ENCODE measurements around the gene TDRKH.
"Not testable (repeated sequence)": the region's sequence is repeated elsewhere in the genome, so short reads cannot be mapped to it uniquely, and the experiment has no call there.

The TDRKH gene

GRCh38 chr1:151802372-151802771 lies 12.1 kb upstream of the TDRKH start:
- DNase-seq (ENCODE audit: low read depth in 2 of 2): no peak

DNA sequence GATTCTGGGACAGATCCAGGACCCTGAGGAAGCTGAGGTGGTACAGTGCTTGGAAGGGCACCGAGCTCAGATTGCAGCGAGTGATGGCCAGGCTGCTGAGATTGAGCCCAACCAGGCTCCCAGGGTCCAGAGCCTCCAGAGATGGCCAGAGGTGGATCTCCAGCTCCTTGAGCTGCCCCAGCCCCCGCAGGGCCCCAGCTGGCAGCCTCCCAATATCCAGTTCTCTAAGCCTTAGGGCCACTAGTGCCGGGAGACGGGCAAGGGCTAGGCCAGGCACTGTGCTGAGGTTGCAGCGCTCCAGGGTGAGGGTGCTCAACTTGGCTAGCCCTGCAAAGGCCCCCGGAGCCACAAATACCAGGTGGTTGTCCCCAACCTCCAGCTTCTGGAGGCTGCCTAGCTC lies 11.5 kb upstream of the TDRKH start:
- no peak for DNase-seq (ENCODE audit: low read depth in 2 of 2)

GRCh38 chr1:151801310-151801820 lies 11.1 kb upstream of the TDRKH start:
- no peak for DNase-seq (ENCODE audit: low read depth in 2 of 2)

- no peak for DNase-seq (ENCODE audit: low read depth in 2 of 2)
Observed at GRCh38 chr1:151800830-151801229, 10.5 kb upstream of the TDRKH start.

DNA sequence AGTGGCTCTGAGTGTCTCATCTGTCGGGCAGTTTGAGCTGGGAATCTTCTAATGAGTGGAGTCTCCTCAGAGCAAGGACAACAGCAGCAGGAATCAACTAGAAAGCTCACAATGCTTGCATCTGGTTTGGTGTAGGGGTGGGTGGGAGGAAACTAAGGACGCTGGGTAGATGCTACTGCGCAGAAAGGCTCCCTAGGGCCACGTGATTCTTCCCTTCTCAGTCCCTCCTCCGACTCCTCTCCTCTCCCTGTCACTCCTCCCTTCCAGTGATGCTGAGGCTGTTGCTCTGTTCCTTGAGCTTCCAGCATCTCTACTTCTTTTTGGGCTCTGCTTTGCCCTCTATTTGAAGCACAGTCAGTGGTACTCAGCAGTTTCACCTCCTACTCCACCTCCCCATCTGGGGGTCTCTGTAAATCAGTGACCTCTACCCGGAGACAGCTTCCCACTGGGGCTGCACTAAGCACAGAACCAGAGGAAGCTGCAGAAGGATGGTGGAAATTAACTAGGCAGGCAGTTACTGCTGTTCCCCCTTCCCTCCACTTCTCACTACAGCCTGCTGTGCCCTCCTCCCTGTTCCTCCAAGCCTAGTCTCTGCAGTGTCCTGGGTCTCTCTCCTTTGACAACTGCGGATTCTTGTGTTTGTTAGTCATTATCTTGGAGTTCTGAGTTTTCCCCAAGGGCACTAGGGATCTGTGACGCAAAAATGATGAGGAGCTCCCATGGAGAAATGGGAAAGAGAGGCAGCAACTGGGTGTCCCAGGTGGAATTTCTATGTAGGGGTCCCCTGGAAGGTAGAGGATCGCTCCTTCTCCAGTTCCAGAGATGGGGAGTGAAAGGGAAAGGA lies 9.1 kb upstream of the TDRKH start:
- DNase-seq (ENCODE audit: low read depth in 2 of 2): no peak

DNA sequence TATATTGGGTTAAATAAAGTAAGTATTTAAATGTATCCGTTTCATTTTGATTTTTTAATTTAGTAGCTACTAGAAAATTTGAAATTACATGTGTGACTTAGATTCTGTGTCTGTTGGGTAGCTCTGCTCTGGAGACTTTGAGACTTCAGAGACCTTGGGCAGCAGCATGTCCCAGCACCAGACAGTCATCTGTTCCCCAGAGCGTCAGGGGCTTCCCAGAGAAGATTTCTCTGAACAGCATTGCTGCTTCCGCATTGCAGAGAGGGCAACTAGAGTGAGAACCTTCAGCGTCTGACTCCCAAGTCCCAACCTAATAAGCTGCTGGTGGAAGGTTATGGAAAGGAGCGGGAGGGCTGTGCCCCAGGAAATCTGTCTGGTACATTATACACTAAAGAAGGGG lies 8.3 kb upstream of the TDRKH start:
- DNase-seq (ENCODE audit: low read depth in 2 of 2): no peak

- DNase-seq (ENCODE audit: low read depth in 2 of 2): no peak
Observed at GRCh38 chr1:151790940-151791651, 796 bp upstream of the TDRKH start.

- DNase-seq (ENCODE audit: low read depth in 2 of 2): no peak
Observed at GRCh38 chr1:151787689-151788088, 2.6 kb downstream of the TDRKH start.

DNA sequence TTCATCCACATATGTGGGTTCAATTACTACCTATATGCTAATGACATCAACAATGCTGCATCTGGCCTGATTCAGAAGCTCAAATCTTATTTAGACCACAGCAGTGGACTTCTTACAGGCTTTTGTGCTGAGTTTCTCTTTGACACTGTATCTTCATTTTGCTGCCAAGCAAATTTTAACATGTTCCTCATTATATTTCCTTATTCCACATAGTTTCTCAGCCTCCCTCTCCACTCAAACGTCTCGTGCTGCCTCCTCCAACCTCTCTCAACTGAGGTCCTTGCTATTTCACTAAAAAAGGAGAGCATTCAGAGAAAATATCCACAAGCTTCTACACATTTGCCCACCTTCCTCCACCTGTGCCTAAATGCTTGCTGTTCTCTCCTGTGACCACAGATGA lies 6.5 kb downstream of the TDRKH start:
- DNase-seq (ENCODE audit: low read depth in 2 of 2): no peak

DNA sequence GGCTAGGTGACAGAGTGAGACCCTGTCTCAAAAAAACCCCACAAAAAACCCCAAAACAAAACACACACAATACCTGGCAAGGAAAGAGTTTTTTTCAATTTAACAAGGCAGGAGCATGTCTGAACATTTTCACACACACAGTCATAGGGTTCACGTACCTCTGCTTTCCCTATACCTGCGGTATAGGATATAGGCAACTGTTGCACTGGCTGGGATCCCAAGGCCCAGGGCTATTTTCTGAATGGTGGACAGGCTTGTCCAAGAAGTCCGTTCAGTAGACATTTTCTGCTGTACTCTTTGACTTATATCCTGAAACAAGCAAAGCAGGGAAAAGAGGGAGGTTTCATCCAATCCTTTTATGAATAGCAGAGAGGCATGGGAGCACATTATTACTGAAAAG lies 7.6 kb downstream of the TDRKH start:
- no peak for DNase-seq (ENCODE audit: low read depth in 2 of 2)

DNA sequence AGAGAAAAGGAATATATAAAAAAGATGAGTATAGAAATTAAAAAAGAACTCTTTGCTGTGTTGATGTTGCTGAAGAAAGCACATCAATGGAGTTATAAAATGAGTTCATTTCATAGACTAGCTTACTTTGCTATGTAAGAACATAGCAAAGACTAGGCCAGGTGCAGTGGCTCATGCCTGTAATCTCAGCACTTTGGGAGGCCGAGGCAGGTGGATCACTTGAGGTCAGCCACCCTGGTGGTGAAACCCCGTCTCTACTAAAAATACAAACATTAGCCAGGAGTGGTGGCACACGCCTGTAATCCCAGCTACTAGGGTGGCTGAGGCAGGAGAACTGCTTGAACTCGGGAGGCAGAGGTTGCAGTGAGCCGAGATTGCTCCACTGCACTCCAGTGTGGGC lies 8.3 kb downstream of the TDRKH start:
- not testable (repeated sequence) for DNase-seq (ENCODE audit: low read depth in 2 of 2)

- not testable (repeated sequence) for DNase-seq (ENCODE audit: low read depth in 2 of 2)
Observed at GRCh38 chr1:151780736-151781135, 9.6 kb downstream of the TDRKH start.

DNA sequence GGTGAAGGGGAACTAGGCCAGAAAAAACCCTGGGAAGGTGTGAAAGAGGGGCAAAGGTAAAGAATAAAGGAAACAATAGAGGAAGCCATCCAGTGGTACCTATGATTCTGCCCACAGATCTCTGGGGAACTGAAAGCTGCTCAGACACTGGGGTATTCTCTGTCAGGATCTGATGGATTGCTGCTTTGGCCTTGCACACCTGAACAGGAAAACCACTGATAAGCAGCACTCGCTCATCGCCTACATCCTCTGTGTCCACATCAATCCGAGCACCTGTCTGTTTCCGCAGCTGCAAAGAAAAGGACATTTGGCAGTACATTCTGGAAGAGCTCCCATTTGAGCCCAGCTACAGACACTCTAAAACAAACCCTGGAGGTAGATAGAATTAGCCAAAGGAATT lies 10.4 kb downstream of the TDRKH start:
- no peak for DNase-seq (ENCODE audit: low read depth in 2 of 2)

DNA sequence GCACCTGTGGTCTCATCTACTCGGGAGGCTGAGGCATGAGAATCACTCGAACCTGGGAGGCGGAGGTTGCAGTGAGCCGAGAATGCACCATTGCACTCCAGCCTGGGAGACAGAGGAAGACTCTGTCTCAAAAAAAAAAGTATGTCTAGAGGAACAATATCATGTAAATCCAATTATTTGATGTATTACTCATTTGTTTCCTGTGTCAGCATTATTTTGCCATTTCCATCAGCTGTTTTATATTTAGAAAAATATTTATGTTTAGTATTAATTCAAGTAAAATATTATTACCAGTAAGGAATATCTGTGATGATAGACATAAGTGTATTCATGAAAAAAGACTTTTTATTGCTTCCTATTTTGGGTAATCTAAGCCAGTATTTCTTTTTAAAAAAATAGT lies 13.0 kb downstream of the TDRKH start:
- no peak for DNase-seq (ENCODE audit: low read depth in 2 of 2)

GRCh38 chr1:151776665-151777062 lies 13.6 kb downstream of the TDRKH start:
- DNase-seq (ENCODE audit: low read depth in 2 of 2): no peak

DNA sequence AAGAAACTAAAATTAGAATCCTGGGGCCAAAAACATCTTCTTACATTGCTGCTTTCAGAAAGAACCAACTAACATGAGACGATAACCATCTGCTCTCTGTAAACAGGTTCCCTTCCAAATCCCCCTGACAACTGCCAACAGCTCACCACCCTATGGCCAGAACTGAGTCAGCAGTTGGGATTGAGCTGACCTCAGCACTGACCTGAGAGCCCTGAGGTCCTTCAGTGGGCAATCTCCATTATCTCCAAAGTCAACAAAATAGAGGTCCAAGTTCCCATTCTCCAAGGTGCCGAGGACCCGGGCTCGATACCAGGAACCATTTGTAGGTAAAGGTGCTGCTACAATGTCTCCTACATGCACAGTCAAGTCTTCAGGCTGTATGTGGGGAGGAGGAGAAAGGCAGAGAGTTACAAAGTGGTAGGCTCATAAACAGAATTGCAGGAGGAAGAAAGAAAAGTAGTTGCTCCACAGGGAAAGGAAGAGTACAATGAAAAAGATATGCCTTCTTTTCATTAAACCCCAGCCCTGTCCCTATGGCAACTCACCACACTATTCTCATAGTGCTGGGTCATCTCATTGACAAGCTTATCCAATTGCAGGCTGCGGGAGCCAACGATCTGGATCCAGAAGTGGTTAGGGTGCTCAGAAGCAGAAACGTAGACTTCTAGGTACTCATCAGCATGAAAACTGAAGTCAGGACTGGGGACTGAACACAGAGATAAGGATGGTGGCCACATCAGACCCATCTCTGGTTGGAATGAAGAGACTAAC lies 14.2 kb downstream of the TDRKH start:
- no peak for DNase-seq (ENCODE audit: low read depth in 2 of 2)

DNA sequence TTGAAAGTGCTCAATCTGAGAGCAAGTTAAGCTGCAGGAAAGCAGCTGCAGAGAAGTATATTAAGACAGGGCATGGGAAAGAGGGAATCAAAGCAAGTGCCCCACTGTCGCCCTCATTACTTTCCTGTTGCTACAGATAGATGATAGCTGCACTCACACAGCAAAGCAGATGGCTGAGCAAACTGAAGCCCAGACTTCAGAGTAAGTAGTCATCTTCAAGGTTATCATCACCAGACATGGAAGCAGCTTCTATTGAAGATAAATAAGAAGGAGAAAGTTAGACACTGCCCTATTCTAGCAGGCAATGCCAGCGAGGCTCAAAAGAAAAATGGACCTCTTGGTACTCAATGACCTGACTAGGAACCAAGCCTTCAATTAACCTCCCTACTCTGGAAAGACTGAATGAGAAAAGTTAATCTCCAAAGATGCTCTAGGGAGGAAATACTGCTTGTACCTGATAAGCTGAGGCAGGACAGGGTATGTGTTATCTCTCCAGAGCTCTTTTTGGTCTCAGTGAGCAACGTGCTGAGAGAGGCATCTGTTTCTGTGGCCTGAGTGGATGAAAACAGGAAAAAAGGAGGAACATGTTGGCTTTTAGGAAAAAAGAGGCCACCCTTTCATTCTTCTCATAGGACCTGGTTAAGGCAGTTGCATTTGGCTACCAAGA lies 15.9 kb downstream of the TDRKH start:
- DNase-seq (ENCODE audit: low read depth in 2 of 2): no peak

GRCh38 chr1:151773702-151774101 lies 16.6 kb downstream of the TDRKH start:
- DNase-seq (ENCODE audit: low read depth in 2 of 2): no peak

DNA sequence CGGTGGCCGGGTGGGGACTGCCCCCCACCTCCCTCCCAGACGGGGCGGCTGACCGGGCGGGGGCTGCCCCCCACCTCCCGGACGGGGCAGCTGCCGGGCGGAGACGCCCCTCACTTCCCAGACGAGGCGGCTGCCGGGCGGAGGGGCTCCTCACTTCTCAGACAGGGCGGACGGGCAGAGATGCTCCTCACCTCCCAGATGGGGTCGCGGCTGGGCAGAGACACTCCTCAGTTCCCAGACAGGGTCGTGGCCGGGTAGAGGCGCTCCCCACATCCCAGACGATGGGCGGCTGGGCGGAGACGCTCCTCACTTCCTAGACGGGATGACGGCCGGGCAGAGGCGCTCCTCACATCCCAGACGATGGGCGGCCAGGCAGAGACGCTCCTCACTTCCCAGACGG lies 21.0 kb downstream of the TDRKH start:
- DNase-seq (ENCODE audit: low read depth in 2 of 2): not testable (repeated sequence)

DNA sequence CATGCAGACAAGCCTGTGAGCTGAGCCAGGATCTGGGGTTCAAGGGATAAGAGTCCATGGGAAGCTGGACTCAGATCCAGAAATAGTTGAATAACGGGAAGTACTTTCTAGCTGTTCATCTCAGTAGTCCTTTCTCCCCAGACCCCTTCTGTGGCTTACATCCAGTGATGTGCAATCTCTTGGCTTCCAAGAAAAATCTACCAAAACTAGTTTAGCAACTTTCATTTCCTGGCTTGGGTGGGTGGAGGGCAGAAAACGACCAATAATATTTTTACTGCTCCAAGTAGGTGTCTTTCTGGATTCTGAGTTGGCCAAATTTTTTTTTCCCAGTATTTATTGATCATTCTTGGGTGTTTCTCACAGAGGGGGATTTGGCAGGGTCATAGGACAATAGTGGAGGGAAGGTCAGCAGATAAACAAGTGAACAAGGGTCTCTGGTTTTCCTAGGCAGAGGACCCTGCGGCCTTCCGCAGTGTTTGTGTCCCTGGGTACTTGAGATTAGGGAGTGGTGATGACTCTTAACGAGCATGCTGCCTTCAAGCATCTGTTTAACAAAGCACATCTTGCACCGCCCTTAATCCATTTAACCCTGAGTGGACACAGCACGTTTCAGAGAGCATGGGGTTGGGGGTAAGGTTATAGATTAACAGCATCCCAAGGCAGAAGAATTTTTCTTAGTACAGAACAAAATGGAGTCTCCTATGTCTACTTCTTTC lies 21.8 kb downstream of the TDRKH start:
- not testable (repeated sequence) for DNase-seq (ENCODE audit: low read depth in 2 of 2)

DNA sequence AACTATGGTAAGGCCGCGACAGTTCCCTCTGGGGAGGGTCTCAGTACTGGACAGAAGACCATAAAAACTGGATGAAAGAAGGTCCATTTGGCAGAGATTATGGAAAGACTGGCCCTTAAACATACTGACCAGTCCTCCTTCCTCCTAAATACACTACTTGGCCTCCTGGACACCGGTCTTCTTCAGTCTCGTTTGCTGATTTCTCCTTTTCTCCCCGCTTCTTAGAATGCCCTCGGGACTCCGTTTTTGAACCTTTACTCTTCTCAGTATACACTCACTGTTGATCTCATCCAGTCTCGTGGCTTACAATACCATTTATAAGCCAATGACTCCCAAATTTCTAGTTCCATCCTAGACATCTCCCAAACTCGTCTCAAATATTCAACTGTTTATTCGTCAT lies 26.3 kb downstream of the TDRKH start:
- DNase-seq (ENCODE audit: low read depth in 2 of 2): no peak
